Stimulated activated CD8-positive, alpha-beta memory T cell treated with anti-CD3 and anti-CD28 coated beads, Interleukin-4, amount 100 ng/mL, for 1 hour (primary cell): Measurements from ENCODE around the gene GBX2.

Source experiments
- DNase-seq, 2 donors: peaks; one replicate each; pipeline ENCODE4 v3.0.0-alpha.2; 2020; ENCODE audit warnings: low read depth in 2 of 2, low spot score in 1 of 2

The GBX2 gene

GRCh38 chr2:236168110-236169080, at the start of gene GBX2:
GBX2 (minus strand) TSS chr2:236168386; CDS start chr2:236167971, 415 bp downstream.
- no peak for DNase-seq

DNA sequence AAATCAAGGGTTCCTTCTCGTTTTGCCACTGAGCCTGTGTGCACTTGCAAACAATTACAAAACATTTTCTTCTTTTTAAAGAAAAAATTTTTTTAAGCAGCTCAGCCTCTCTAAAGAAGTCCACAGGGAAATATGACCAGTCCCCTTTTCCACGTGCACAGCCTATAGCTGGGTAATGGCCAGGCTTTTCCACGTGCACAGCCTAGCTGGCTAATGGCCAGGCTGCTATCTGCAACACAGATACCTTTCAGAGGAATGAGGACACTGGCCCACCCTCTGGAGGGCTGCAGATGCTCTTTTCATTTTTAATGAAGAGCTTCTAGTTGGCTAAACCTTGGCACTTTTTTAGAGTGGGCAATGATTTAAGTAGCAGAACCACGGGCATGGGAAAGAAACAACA, 49.7 kb upstream of the GBX2 start:
- no peak for DNase-seq

GRCh38 chr2:236216711-236217110, 48.5 kb upstream of the GBX2 start:
- DNase-seq = no peak

GRCh38 chr2:236215761-236216333, 47.7 kb upstream of the GBX2 start:
- DNase-seq = no peak

- DNase-seq = no peak
Observed at GRCh38 chr2:236215196-236215595, 47.0 kb upstream of the GBX2 start.

- DNase-seq = no peak
Observed at GRCh38 chr2:236214376-236214995, 46.3 kb upstream of the GBX2 start.

- DNase-seq = no peak
Observed at GRCh38 chr2:236211296-236211695, 43.1 kb upstream of the GBX2 start.

GRCh38 chr2:236210536-236210935, 42.4 kb upstream of the GBX2 start:
- DNase-seq = no peak

- no peak for DNase-seq
Observed at GRCh38 chr2:236209996-236210395, 41.8 kb upstream of the GBX2 start.

- no peak for DNase-seq
Observed at GRCh38 chr2:236209535-236209934, 41.3 kb upstream of the GBX2 start.

- DNase-seq = no peak
Observed at GRCh38 chr2:236208019-236208926, 40.1 kb upstream of the GBX2 start.

GRCh38 chr2:236207472-236207871, 39.3 kb upstream of the GBX2 start:
- no peak for DNase-seq

- DNase-seq = no peak
Observed at GRCh38 chr2:236205867-236206645, 37.9 kb upstream of the GBX2 start.

DNA sequence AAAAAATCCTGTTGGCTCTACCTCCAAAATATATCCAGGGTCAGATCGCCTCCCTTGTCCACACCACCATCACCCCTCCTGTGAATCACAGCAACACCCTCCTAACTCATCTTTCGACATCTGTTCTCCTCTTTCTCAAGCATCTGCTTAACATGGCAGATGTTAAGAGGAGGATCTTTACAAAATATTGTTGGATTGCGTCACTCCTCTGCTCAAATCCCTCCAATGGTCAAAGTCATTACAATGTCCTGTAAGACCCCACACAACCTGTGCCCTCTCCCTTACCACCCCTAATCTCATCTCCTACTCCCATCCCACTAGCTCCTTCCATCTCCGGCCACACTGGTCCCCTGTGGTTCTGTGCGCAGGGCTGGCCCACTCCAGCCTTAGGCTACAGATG, 36.8 kb upstream of the GBX2 start:
- no peak for DNase-seq

- no peak for DNase-seq
Observed at GRCh38 chr2:236200378-236200777, 32.2 kb upstream of the GBX2 start.

GRCh38 chr2:236196366-236196765, 28.2 kb upstream of the GBX2 start:
- no peak for DNase-seq

- no peak for DNase-seq
Observed at GRCh38 chr2:236195726-236196125, 27.5 kb upstream of the GBX2 start.

- no peak for DNase-seq
Observed at GRCh38 chr2:236194786-236195185, 26.6 kb upstream of the GBX2 start.

DNA sequence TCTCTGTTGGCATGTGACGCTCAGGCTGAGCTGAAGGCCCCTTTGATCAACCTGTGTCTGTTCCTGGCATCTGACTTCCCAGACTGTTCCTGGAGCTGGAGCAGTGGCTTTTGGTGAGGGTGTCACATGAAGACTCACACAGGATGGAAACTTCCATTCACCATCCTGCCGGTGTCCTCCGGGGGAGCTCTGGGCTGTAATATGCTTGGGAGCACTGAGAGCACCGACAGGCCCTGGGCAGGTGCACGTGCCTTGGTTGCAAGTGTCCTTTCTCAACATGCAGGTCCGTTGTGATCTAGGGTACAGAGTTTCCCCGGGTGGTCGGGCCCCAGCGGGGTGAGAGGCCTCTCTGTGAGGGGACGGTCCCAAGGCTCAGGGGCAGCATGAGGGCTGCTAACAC, 24.8 kb upstream of the GBX2 start:
- DNase-seq = no peak

- no peak for DNase-seq
Observed at GRCh38 chr2:236190674-236191073, 22.5 kb upstream of the GBX2 start.
